ENCODE results near the gene ESRRA. TPM values are rescaled to one million over a fixed set of nuclear protein-coding genes. Genes with fewer than 3 reads are reported as not detected.
A peak's percentile ranks its signal among the peaks of the same experiment; 100 is the strongest.

Gene ESRRA
- total and polyA plus RNA-seq, 2 of the 13 experiments (the other 11 are each of a cell fraction or from before 2014, with no cell fraction given), result 18.1 to 36.3 TPM

DNA sequence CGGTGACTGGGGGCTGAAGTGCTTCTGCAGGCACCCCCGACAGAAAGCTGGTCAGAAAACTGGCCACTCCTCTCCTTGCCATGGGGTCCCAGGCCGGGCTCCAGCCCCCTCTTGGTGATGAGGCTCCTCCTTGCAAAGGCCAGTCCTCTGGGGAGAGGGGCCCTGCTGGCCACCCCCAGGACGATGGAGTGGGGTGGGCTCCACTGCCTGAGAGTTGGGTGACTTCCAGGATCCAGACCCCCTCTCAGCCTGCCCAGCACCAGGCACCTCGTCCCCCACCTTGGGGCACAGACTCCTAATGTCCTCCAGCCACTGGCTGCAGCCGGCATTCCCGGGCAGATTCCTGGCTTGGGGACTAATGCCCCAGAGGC, 53.2 kb downstream of the ESRRA start (continued):
- no peak for TF ChIP-seq ZNF589 (CRISPR knock-in tag; conservative IDR thresholded peaks at IDR 0.05)
- TF ChIP-seq, protein P1, sequence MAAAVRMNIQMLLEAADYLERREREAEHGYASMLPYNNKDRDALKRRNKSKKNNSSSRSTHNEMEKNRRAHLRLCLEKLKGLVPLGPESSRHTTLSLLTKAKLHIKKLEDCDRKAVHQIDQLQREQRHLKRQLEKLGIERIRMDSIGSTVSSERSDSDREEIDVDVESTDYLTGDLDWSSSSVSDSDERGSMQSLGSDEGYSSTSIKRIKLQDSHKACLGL (CRISPR knock-in tag; IDR thresholded peaks at IDR 0.05), result no peak
- TF ChIP-seq, protein P2, sequence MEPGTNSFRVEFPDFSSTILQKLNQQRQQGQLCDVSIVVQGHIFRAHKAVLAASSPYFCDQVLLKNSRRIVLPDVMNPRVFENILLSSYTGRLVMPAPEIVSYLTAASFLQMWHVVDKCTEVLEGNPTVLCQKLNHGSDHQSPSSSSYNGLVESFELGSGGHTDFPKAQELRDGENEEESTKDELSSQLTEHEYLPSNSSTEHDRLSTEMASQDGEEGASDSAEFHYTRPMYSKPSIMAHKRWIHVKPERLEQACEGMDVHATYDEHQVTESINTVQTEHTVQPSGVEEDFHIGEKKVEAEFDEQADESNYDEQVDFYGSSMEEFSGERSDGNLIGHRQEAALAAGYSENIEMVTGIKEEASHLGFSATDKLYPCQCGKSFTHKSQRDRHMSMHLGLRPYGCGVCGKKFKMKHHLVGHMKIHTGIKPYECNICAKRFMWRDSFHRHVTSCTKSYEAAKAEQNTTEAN (CRISPR knock-in tag; conservative IDR thresholded peaks at IDR 0.05), result no peak
- TF ChIP-seq, protein P3, sequence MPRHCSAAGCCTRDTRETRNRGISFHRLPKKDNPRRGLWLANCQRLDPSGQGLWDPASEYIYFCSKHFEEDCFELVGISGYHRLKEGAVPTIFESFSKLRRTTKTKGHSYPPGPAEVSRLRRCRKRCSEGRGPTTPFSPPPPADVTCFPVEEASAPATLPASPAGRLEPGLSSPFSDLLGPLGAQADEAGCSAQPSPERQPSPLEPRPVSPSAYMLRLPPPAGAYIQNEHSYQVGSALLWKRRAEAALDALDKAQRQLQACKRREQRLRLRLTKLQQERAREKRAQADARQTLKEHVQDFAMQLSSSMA (CRISPR knock-in tag; IDR thresholded peaks at IDR 0.05), result peak; percentile 41; the same call in 1 of the 2 replicates
- TF ChIP-seq AGO1 (IDR thresholded peaks at IDR 0.05; ENCODE audit: low read depth, low read length, poor library complexity, severe bottlenecking), result no peak
- TF ChIP-seq, protein P4, sequence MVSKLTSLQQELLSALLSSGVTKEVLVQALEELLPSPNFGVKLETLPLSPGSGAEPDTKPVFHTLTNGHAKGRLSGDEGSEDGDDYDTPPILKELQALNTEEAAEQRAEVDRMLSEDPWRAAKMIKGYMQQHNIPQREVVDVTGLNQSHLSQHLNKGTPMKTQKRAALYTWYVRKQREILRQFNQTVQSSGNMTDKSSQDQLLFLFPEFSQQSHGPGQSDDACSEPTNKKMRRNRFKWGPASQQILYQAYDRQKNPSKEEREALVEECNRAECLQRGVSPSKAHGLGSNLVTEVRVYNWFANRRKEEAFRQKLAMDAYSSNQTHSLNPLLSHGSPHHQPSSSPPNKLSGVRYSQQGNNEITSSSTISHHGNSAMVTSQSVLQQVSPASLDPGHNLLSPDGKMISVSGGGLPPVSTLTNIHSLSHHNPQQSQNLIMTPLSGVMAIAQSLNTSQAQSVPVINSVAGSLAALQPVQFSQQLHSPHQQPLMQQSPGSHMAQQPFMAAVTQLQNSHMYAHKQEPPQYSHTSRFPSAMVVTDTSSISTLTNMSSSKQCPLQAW (CRISPR knock-in tag; IDR thresholded peaks at IDR 0.05), result peak; percentile 25; the same call in 1 of the 2 replicates
- no peak for TF ChIP-seq KLF12 (CRISPR knock-in tag; IDR thresholded peaks at IDR 0.05; ENCODE audit: borderline replicate concordance)
- TF ChIP-seq, protein P5, sequence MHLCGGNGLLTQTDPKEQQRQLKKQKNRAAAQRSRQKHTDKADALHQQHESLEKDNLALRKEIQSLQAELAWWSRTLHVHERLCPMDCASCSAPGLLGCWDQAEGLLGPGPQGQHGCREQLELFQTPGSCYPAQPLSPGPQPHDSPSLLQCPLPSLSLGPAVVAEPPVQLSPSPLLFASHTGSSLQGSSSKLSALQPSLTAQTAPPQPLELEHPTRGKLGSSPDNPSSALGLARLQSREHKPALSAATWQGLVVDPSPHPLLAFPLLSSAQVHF (CRISPR knock-in tag; IDR thresholded peaks at IDR 0.05), result no peak
- TF ChIP-seq, protein P6, sequence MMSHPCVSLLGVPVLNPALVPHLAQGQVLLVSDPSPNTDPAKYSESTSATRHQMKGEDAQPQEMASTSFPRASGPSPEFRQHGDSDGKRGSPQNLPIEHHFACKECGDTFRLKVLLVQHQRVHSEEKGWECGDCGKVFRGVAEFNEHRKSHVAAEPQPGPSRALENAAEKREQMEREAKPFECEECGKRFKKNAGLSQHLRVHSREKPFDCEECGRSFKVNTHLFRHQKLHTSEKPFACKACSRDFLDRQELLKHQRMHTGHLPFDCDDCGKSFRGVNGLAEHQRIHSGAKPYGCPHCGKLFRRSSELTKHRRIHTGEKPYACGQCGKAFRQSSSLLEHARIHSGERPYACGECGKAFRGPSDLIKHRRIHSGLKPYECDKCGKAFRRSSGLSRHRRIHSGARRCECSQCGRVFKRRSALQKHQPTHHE (CRISPR knock-in tag; IDR thresholded peaks at IDR 0.05; ENCODE audit: borderline replicate concordance), result 0 out of 2 replicates have a peak, but pooled peaks have one; percentile 7
- no peak for TF ChIP-seq FOXJ3 (CRISPR knock-in tag; IDR thresholded peaks at IDR 0.05; ENCODE audit: borderline replicate concordance)
- TF ChIP-seq ISX (CRISPR knock-in tag; conservative IDR thresholded peaks at IDR 0.05), result no peak
- no peak for TF ChIP-seq SIN3B (IDR thresholded peaks at IDR 0.05; ENCODE audit: low read length)
- TF ChIP-seq NFE2L2 (IDR thresholded peaks at IDR 0.05; ENCODE audit: low read length), result no peak
- TF ChIP-seq ZNF382 (CRISPR knock-in tag; IDR thresholded peaks at IDR 0.05; ENCODE audit: borderline replicate concordance), result no peak
- TF ChIP-seq, protein P7, sequence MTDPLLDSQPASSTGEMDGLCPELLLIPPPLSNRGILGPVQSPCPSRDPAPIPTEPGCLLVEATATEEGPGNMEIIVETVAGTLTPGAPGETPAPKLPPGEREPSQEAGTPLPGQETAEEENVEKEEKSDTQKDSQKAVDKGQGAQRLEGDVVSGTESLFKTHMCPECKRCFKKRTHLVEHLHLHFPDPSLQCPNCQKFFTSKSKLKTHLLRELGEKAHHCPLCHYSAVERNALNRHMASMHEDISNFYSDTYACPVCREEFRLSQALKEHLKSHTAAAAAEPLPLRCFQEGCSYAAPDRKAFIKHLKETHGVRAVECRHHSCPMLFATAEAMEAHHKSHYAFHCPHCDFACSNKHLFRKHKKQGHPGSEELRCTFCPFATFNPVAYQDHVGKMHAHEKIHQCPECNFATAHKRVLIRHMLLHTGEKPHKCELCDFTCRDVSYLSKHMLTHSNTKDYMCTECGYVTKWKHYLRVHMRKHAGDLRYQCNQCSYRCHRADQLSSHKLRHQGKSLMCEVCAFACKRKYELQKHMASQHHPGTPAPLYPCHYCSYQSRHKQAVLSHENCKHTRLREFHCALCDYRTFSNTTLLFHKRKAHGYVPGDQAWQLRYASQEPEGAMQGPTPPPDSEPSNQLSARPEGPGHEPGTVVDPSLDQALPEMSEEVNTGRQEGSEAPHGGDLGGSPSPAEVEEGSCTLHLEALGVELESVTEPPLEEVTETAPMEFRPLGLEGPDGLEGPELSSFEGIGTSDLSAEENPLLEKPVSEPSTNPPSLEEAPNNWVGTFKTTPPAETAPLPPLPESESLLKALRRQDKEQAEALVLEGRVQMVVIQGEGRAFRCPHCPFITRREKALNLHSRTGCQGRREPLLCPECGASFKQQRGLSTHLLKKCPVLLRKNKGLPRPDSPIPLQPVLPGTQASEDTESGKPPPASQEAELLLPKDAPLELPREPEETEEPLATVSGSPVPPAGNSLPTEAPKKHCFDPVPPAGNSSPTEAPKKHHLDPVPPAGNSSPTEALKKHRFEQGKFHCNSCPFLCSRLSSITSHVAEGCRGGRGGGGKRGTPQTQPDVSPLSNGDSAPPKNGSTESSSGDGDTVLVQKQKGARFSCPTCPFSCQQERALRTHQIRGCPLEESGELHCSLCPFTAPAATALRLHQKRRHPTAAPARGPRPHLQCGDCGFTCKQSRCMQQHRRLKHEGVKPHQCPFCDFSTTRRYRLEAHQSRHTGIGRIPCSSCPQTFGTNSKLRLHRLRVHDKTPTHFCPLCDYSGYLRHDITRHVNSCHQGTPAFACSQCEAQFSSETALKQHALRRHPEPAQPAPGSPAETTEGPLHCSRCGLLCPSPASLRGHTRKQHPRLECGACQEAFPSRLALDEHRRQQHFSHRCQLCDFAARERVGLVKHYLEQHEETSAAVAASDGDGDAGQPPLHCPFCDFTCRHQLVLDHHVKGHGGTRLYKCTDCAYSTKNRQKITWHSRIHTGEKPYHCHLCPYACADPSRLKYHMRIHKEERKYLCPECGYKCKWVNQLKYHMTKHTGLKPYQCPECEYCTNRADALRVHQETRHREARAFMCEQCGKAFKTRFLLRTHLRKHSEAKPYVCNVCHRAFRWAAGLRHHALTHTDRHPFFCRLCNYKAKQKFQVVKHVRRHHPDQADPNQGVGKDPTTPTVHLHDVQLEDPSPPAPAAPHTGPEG (CRISPR knock-in tag; IDR thresholded peaks at IDR 0.05), result no peak
- TF ChIP-seq FIP1L1 (IDR thresholded peaks at IDR 0.05; ENCODE audit: borderline replicate concordance, insufficient read depth, low read depth, low read length), result no peak
- peak; percentile 22; the same call in 1 of the 2 replicates for TF ChIP-seq CCDC6 (CRISPR knock-in tag; IDR thresholded peaks at IDR 0.05)
